GM23338 (cell line): ENCODE measurements around the gene EVI5L.

Experiments
- EZH2 ChIP-seq: fragments of 200-600 bp; sonication (generic); IDR thresholded peaks from one replicate; pipeline ENCODE4 v1.8.0; 2017; ENCODE audit warnings: antibody characterized with exemption, mild to moderate bottlenecking, low read depth; ENCODE audit not compliant: unreplicated experiment
- TF ChIP-seq, protein P1 (sequence below), 2 experiments: fragments of 200-600 bp in 1 of 2; sonication (generic) in 1 of 2; conservative IDR thresholded peaks; 2 replicates each; pipeline versions ENCODE4 v1.5.1 to v1.6.1; 2016 to 2017; ENCODE audit warnings: antibody characterized with exemption in 2 of 2, low read depth in 2 of 2, mild to moderate bottlenecking in 2 of 2, moderate library complexity in 1 of 2

DNA sequence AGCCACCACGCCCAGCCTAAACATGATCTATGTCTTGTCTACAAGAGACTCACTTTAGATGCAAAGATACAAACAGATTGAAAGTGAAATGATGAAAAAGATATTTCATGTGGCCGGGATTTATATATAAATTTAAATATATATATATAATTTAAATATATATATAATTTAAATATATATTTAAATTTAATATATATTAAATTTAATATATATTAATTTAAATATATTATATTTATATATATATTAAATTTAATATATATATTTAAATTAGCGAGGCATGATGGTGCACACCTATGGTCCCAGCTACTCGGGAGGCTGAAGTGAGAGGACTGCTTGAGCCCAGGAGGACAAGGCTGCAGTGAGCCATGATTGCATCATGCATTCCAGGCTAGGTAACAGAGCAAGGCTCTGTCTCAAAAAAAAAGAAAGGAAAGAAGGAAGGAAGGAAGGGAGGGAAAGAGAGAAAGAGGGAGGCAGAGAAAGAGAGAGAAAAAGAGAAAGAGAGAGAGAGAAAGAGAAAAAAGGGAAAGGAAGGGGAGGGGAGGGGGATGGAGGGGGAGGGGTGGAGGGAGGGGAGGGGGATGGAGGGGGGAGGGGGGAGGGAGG, 7.0 kb upstream of the EVI5L start:
- TF ChIP-seq EZH2, result no peak
- TF ChIP-seq, protein P1, sequence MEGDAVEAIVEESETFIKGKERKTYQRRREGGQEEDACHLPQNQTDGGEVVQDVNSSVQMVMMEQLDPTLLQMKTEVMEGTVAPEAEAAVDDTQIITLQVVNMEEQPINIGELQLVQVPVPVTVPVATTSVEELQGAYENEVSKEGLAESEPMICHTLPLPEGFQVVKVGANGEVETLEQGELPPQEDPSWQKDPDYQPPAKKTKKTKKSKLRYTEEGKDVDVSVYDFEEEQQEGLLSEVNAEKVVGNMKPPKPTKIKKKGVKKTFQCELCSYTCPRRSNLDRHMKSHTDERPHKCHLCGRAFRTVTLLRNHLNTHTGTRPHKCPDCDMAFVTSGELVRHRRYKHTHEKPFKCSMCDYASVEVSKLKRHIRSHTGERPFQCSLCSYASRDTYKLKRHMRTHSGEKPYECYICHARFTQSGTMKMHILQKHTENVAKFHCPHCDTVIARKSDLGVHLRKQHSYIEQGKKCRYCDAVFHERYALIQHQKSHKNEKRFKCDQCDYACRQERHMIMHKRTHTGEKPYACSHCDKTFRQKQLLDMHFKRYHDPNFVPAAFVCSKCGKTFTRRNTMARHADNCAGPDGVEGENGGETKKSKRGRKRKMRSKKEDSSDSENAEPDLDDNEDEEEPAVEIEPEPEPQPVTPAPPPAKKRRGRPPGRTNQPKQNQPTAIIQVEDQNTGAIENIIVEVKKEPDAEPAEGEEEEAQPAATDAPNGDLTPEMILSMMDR (conservative IDR thresholded peaks at IDR 0.05; ENCODE audit: low read depth in 2 of 2), result no peak
